ENCODE measurements around the gene WDR91. TPM values are rescaled to one million over a fixed set of nuclear protein-coding genes. Genes with fewer than 3 reads are reported as not detected.

The WDR91 gene
- polyA plus RNA-seq, 2 of the 4 experiments (the other 2 are of a cell fraction): 5.1 to 5.3 TPM

DNA sequence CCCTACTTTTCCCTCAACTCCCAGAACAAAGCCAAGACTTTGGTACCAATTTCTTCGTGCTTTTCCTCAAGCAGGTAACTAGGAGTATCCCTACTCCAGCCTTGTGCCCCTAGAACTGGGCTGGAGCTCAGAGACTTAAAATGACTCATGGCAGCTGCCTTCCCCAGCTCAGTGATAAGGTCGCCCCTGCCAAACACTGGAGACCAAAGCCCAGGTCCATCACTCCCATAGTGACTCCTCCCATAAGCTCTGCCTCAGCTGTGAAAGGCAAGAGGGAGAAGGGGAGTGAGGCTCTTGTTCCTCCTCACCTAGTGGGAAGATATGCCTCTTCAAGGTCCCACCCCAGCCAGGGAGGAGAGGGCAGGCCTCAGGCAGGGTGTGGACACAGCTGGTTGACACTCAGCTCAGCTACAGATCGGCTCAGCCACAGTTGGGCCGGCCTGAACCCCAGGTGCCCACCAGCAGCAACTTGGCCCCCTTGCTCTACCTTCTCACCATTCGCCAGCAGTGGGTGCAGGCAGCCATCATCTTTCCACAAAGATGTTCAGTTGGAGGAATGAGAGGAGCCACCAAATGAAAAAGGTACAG is 27.0 kb downstream of the WDR91 start:
- CTCF ChIA-PET: interaction anchor here (2.5 kb wide), 1 partner anchor 12 kb away, joined by 7 read pairs; no protein-coding TSS in a partner anchor
- H3K4me3 ChIP-seq: no peak overlapping the region
- H3K4me1 ChIP-seq: no peaks in the 10 kb centered on the region
- no peak for TF ChIP-seq ZFP36 (IDR thresholded peaks at IDR 0.05; ENCODE audit: borderline replicate concordance, partially characterized antibody)
- TF ChIP-seq FOSL2 (IDR thresholded peaks at IDR 0.05): no peak
- TF ChIP-seq FOSL2 (CRISPR knock-in tag; IDR thresholded peaks at IDR 0.05): no peak
- no peak for TF ChIP-seq ATOH8 (CRISPR knock-in tag; IDR thresholded peaks at IDR 0.05; ENCODE audit: low read depth)
- no peak for TF ChIP-seq HES2 (IDR thresholded peaks at IDR 0.05)
- no peak for TF ChIP-seq RAD21 (conservative IDR thresholded peaks at IDR 0.05 in 1 of 2, IDR thresholded peaks at IDR 0.05 in 1 of 2)
- no peak for TF ChIP-seq NFE2L2 (conservative IDR thresholded peaks at IDR 0.05; ENCODE audit: low read length)
- DNase-seq (ENCODE audit: low read depth in 1 of 2, low spot score in 1 of 2) (no peak), ATAC-seq (no peak), FAIRE-seq (no peak)
- no peak overlapping the region for H3K27ac ChIP-seq
- no peak overlapping the region for H3K4me2 ChIP-seq
- 88% methylated on average over 5 of the region's 5 CpGs for WGBS (ENCODE audit: missing lambda C conversion rate)
- H3K9me3 ChIP-seq: no peaks in the 10 kb centered on the region
- POLR2A ChIA-PET: no interaction called here

GRCh38 chr7:135183478-135183877 is 27.8 kb downstream of the WDR91 start:
- ATAC-seq: no peak
- 93% methylated on average over 7 of the region's 7 CpGs for WGBS (ENCODE audit: missing lambda C conversion rate)
- POLR2A ChIA-PET: no interaction called here

More at GRCh38 chr7:135183478-135183877, 27.8 kb downstream of the WDR91 start:
- no peak for FAIRE-seq
- Histone ChIP-seq H3K4me2 (no peak overlapping the region), H3K4me3 (no peak overlapping the region), H3K27ac (no peak overlapping the region), H3K9me3 (no peaks in the 10 kb centered on the region), H3K4me1 (no peaks in the 10 kb centered on the region)
- DNase-seq (ENCODE audit: low read depth in 1 of 2, low spot score in 1 of 2): no peak
- TF ChIP-seq SREBF2 (IDR thresholded peaks at IDR 0.05) (no peak), CBX2 (IDR thresholded peaks at IDR 0.05; ENCODE audit: borderline replicate concordance, low read depth) (no peak), KDM1A (IDR thresholded peaks at IDR 0.05; ENCODE audit: low read depth) (no peak), EHF (CRISPR knock-in tag; IDR thresholded peaks at IDR 0.05) (no peak), PBX3 (IDR thresholded peaks at IDR 0.05) (no peak), PHF8 (IDR thresholded peaks at IDR 0.05; ENCODE audit: borderline replicate concordance, low read depth) (no peak), RNF2 (IDR thresholded peaks at IDR 0.05; ENCODE audit: borderline replicate concordance, low read depth) (no peak), HOXB5 (CRISPR knock-in tag; IDR thresholded peaks at IDR 0.05) (no peak), ESRRA (IDR thresholded peaks at IDR 0.05; ENCODE audit: borderline replicate concordance, low read length) (no peak), RCOR1 (IDR thresholded peaks at IDR 0.05; ENCODE audit: low read depth, low read length) (no peak), RFX5 (IDR thresholded peaks at IDR 0.05) (no peak), FOSL2 (IDR thresholded peaks at IDR 0.05) (no peak), FOSL2 (CRISPR knock-in tag; IDR thresholded peaks at IDR 0.05) (no peak), RAD21 (conservative IDR thresholded peaks at IDR 0.05 in 1 of 2, IDR thresholded peaks at IDR 0.05 in 1 of 2) (no peak), HES2 (IDR thresholded peaks at IDR 0.05) (no peak), GATA3 (IDR thresholded peaks at IDR 0.05; ENCODE audit: borderline replicate concordance) (no peak), CEBPB (IDR thresholded peaks at IDR 0.05) (no peak), TP53 (CRISPR knock-in tag; IDR thresholded peaks at IDR 0.05) (no peak), EP300 (IDR thresholded peaks at IDR 0.05) (no peak)
- TF ChIP-seq, protein P1, sequence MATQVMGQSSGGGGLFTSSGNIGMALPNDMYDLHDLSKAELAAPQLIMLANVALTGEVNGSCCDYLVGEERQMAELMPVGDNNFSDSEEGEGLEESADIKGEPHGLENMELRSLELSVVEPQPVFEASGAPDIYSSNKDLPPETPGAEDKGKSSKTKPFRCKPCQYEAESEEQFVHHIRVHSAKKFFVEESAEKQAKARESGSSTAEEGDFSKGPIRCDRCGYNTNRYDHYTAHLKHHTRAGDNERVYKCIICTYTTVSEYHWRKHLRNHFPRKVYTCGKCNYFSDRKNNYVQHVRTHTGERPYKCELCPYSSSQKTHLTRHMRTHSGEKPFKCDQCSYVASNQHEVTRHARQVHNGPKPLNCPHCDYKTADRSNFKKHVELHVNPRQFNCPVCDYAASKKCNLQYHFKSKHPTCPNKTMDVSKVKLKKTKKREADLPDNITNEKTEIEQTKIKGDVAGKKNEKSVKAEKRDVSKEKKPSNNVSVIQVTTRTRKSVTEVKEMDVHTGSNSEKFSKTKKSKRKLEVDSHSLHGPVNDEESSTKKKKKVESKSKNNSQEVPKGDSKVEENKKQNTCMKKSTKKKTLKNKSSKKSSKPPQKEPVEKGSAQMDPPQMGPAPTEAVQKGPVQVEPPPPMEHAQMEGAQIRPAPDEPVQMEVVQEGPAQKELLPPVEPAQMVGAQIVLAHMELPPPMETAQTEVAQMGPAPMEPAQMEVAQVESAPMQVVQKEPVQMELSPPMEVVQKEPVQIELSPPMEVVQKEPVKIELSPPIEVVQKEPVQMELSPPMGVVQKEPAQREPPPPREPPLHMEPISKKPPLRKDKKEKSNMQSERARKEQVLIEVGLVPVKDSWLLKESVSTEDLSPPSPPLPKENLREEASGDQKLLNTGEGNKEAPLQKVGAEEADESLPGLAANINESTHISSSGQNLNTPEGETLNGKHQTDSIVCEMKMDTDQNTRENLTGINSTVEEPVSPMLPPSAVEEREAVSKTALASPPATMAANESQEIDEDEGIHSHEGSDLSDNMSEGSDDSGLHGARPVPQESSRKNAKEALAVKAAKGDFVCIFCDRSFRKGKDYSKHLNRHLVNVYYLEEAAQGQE (IDR thresholded peaks at IDR 0.05): no peak
- CTCF ChIA-PET: interaction anchor here (2.5 kb wide), 1 partner anchor 13 kb away, joined by 7 read pairs; no protein-coding TSS in a partner anchor
